Activated B cell treated with CpG ODN at 0.5 μM for 24 hours (primary cell): ENCODE measurements around the gene MAPK8. TPM values are rescaled to one million over a fixed set of nuclear protein-coding genes. Genes with fewer than 3 reads are reported as not detected.

Source experiments
- ATAC-seq: fragments of 200-7000 bp; cut with Tn5 transposase; one replicate; pipeline ENCODE4 v1.10.0; 2021; ENCODE audit warnings: low read depth, mild to moderate bottlenecking, moderate library complexity
- CTCF ChIA-PET: fragments of 350-600 bp; sonication (Branson Sonifier 250); formaldehyde crosslinking; loops from one replicate; lab custom pipeline; 2021; ENCODE audit warnings: antibody characterized with exemption; lab: Charles Lee
- POLR2A ChIA-PET: fragments of 350-600 bp; sonication (Branson Sonifier 250); formaldehyde crosslinking; loops from one replicate; lab custom pipeline; 2021; ENCODE audit warnings: antibody characterized with exemption; lab: Charles Lee
- DNase-seq: peaks from one replicate; pipeline ENCODE4 v3.0.0; 2022
- H3K27ac Mint-ChIP-seq: one replicate; pipeline ENCODE4 v1.8.0; 2020; ENCODE audit warnings: mixed read lengths
- H3K27me3 Mint-ChIP-seq: one replicate; pipeline ENCODE4 v1.8.0; 2021; ENCODE audit warnings: mixed read lengths
- H3K36me3 Mint-ChIP-seq: one replicate; pipeline ENCODE4 v1.8.0; 2021; ENCODE audit warnings: low read depth, mixed read lengths
- H3K4me1 Mint-ChIP-seq: one replicate; pipeline ENCODE4 v1.8.0; 2021; ENCODE audit warnings: mixed read lengths
- H3K4me3 Mint-ChIP-seq: one replicate; pipeline ENCODE4 v1.8.0; 2020; ENCODE audit warnings: mild to moderate bottlenecking, mixed read lengths
- H3K9me3 Mint-ChIP-seq: one replicate; pipeline ENCODE4 v1.8.0; 2020; ENCODE audit warnings: mixed read lengths
- CTCF ChIP-seq: fragments of 200-600 bp; IDR thresholded peaks from one replicate; pipeline ENCODE4 v1.8.0; 2022; ENCODE audit warnings: antibody characterized with exemption, mild to moderate bottlenecking
- intact Hi-C: fragments of 100-400 bp; cut with micrococcal nuclease; formaldehyde crosslinking; loops from one replicate; pipeline ENCODE4 v1.15.1; 2024
- total RNA-seq: library from RNA; stranded (reverse); gene quantifications from 2 replicates; pipeline ENCODE4 v1.2.3, GENCODE V29; 2022

The MAPK8 gene
- total RNA-seq, 1 donor from 2014 or later, result 25.8 TPM

- POLR2A ChIA-PET, result no interaction called here
- DNase-seq, result peak; percentile 9
- no peak for ATAC-seq
- intact Hi-C loops, result no loop called here
- H3K27me3 Mint-ChIP-seq, result no peaks in the 10 kb centered on the region
- H3K9me3 Mint-ChIP-seq, result no peaks in the 10 kb centered on the region
- CTCF ChIA-PET, result no interaction called here
- no peak overlapping the region for H3K4me3 Mint-ChIP-seq
- H3K36me3 Mint-ChIP-seq, result no peaks in the 10 kb centered on the region
- TF ChIP-seq CTCF, result no peak
- no peak overlapping the region for H3K27ac Mint-ChIP-seq
- peaks cover 10% of the 10 kb centered on the region for H3K4me1 Mint-ChIP-seq
Observed at GRCh38 chr10:48456808-48457761, 150.6 kb downstream of the MAPK8 start.

- no peak overlapping the region for H3K27ac Mint-ChIP-seq
- ChIA-PET POLR2A (no interaction called here), CTCF (no interaction called here)
- H3K9me3 Mint-ChIP-seq, result no peaks in the 10 kb centered on the region
- intact Hi-C loops, result no loop called here
- H3K4me3 Mint-ChIP-seq, result no peak overlapping the region
- peaks cover 10% of the 10 kb centered on the region for H3K4me1 Mint-ChIP-seq
- H3K36me3 Mint-ChIP-seq, result no peaks in the 10 kb centered on the region
- no peaks in the 10 kb centered on the region for H3K27me3 Mint-ChIP-seq
- no peak for TF ChIP-seq CTCF
- ATAC-seq (no peak), DNase-seq (peak; percentile 4)
Observed at GRCh38 chr10:48457949-48458661, 151.6 kb downstream of the MAPK8 start.

- intact Hi-C loops, result no loop called here
- no peaks in the 10 kb centered on the region for H3K36me3 Mint-ChIP-seq
- DNase-seq, result peak; percentile 5
Observed at GRCh38 chr10:48458662-48459048, 152.2 kb downstream of the MAPK8 start.

DNA sequence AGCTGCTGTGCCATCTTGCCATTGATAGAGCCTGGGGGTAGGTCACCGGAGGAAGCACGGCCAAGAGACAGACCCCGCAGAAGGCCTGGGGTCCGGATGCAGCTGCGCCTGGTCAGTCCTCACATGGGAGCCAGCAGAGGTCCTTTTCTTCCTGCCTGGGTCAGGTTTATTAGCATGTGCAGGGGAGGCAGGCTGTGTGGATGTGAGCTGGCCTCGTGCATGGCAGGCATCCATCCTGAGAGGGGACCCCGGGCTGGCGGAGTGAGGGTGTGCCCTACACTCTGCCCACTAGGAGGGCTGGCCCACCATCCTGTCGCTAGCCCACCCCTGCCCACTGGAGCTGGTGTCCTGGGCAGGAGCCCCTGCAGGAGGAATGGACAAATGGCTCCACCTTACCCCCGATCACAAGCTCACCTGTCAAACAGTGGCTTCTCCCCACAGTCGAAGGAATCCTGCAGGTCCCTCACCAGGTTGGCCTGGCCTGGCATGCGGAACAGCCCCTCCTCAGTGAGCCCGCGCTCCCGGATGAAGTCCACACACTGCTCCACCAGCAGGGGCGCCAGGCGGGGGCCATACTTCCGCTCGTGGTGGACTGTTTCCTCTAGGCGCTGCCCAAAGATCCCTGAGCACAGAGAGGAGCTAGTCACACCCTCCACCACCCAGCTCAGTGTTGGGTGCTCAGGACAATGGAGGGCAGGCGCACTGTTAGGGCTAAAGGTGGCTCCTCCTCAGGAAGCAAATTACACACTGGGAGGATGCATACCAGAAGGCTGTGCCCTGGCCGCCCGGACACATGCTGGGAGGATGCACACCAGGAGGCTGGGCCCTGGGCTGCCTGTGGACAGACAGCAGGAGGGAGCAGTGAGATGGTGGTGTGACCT lies 153.0 kb downstream of the MAPK8 start:
- ATAC-seq, result no peak
- CTCF ChIA-PET, result no interaction called here

More at GRCh38 chr10:48458662-48459048, 152.2 kb downstream of the MAPK8 start:
- Mint-ChIP-seq H3K27me3 (no peaks in the 10 kb centered on the region), H3K27ac (no peak overlapping the region), H3K4me3 (no peak overlapping the region), H3K9me3 (no peaks in the 10 kb centered on the region), H3K4me1 (peaks cover 10% of the 10 kb centered on the region)
- no peak for ATAC-seq
- no peak for TF ChIP-seq CTCF
- ChIA-PET CTCF (no interaction called here), POLR2A (no interaction called here)

More for the DNA sequence above, 153.0 kb downstream of the MAPK8 start:
- peaks cover 3% of the 10 kb centered on the region for H3K27me3 Mint-ChIP-seq
- H3K9me3 Mint-ChIP-seq, result no peaks in the 10 kb centered on the region
- intact Hi-C loops, result no loop called here
- peaks cover 10% of the 10 kb centered on the region for H3K4me1 Mint-ChIP-seq
- H3K27ac Mint-ChIP-seq, result no peak overlapping the region
- DNase-seq, result peak; percentile 12
- TF ChIP-seq CTCF, result no peak
- no peak overlapping the region for H3K4me3 Mint-ChIP-seq
- POLR2A ChIA-PET, result no interaction called here
- no peaks in the 10 kb centered on the region for H3K36me3 Mint-ChIP-seq
